ENCODE measurements around the gene CHST6.

Gene CHST6

GRCh38 chr16:75462806-75463205 lies 32.4 kb downstream of the CHST6 start:
- H2BK15ac ChIP-seq (replicated peaks; ENCODE audit: low read depth), result no peak overlapping the region
- no peak overlapping the region for H3K4me3 ChIP-seq (ENCODE audit: low read length)
- no CpG with 5 or more reads among the region's 2 CpGs for WGBS (ENCODE audit: extremely low coverage, insufficient coverage, low lambda C conversion rate)
- H4K8ac ChIP-seq (ENCODE audit: low read depth, low read length), result no peak overlapping the region
- no peak overlapping the region for H4K5ac ChIP-seq (ENCODE audit: low read length)
- no peak for DNase-seq
- H3K4ac ChIP-seq (ENCODE audit: low read depth, low read length), result no peak overlapping the region
- peak overlapping the region; percentile 97 for H3K9ac ChIP-seq (ENCODE audit: low read length)
- H3K4me1 ChIP-seq (ENCODE audit: control insufficient read depth, low read depth, low read length), result peaks cover 2% of the 10 kb centered on the region
- peaks cover 45% of the 10 kb centered on the region for H3K79me2 ChIP-seq (ENCODE audit: control insufficient read depth, insufficient read depth, low read length)
- H2AK5ac ChIP-seq (ENCODE audit: low read length), result no peak overlapping the region
- no peak overlapping the region for H3K56ac ChIP-seq (ENCODE audit: low read length)
- H2BK120ac ChIP-seq (ENCODE audit: low read depth, low read length), result no peak overlapping the region
- no peak overlapping the region for H3K27ac ChIP-seq (ENCODE audit: low read depth, low read length)
- H2BK5ac ChIP-seq (ENCODE audit: low read length), result no peak overlapping the region
- no peak overlapping the region for H3K18ac ChIP-seq (ENCODE audit: low read length)
- no peaks in the 10 kb centered on the region for H3K27me3 ChIP-seq (ENCODE audit: insufficient read depth, low read length, poor library complexity)
- no peaks in the 10 kb centered on the region for H3K36me3 ChIP-seq (ENCODE audit: control insufficient read depth, insufficient read depth, low read length)
- no peak overlapping the region for H3K4me2 ChIP-seq (ENCODE audit: low read length)
- peaks cover 13% of the 10 kb centered on the region for H3K79me1 ChIP-seq (ENCODE audit: low read length)
- H3K23ac ChIP-seq (ENCODE audit: low read length), result no peak overlapping the region

DNA sequence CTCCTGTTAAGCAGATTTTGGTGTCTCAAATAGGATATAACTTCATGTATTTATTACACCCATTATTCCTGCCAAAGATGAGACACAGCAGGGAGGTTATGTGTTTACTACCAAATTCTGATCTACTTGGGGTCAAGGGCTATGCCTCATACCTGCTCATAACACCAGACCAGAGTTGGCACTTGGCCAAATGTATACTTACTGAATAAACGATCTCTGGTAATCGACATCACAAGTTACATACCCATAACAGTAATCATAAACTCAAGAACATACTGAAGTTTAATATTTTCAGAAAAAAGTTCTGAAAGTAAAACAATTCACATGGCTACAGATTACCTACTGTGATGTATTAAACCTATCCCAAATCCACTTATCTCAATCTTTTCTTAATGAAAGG lies 33.7 kb downstream of the CHST6 start:
- no peak overlapping the region for H3K23ac ChIP-seq (ENCODE audit: low read length)
- H3K36me3 ChIP-seq (ENCODE audit: control insufficient read depth, insufficient read depth, low read length), result no peaks in the 10 kb centered on the region
- no peak overlapping the region for H2BK5ac ChIP-seq (ENCODE audit: low read length)
- H3K9ac ChIP-seq (ENCODE audit: low read length), result no peak overlapping the region
- H3K27me3 ChIP-seq (ENCODE audit: insufficient read depth, low read length, poor library complexity), result no peaks in the 10 kb centered on the region
- no peak overlapping the region for H3K4me3 ChIP-seq (ENCODE audit: low read length)
- no peak overlapping the region for H4K5ac ChIP-seq (ENCODE audit: low read length)
- no peak overlapping the region for H3K27ac ChIP-seq (ENCODE audit: low read depth, low read length)
- H2BK120ac ChIP-seq (ENCODE audit: low read depth, low read length), result no peak overlapping the region
- H2BK15ac ChIP-seq (replicated peaks; ENCODE audit: low read depth), result no peak overlapping the region
- H4K8ac ChIP-seq (ENCODE audit: low read depth, low read length), result no peak overlapping the region
- H3K79me2 ChIP-seq (ENCODE audit: control insufficient read depth, insufficient read depth, low read length), result peaks cover 56% of the 10 kb centered on the region
- H3K4me1 ChIP-seq (ENCODE audit: control insufficient read depth, low read depth, low read length), result peaks cover 2% of the 10 kb centered on the region
- no peak overlapping the region for H3K18ac ChIP-seq (ENCODE audit: low read length)
- no peak overlapping the region for H3K4ac ChIP-seq (ENCODE audit: low read depth, low read length)
- H3K4me2 ChIP-seq (ENCODE audit: low read length), result no peak overlapping the region
- no peak overlapping the region for H3K56ac ChIP-seq (ENCODE audit: low read length)
- H3K79me1 ChIP-seq (ENCODE audit: low read length), result peaks cover 14% of the 10 kb centered on the region
- WGBS (ENCODE audit: extremely low coverage, insufficient coverage, low lambda C conversion rate), result no CpG with 5 or more reads among the region's 2 CpGs
- H2AK5ac ChIP-seq (ENCODE audit: low read length), result no peak overlapping the region
- no peak for DNase-seq

- no peak overlapping the region for H3K27ac ChIP-seq (ENCODE audit: low read depth, low read length)
- H4K8ac ChIP-seq (ENCODE audit: low read depth, low read length), result no peak overlapping the region
- H3K4me1 ChIP-seq (ENCODE audit: control insufficient read depth, low read depth, low read length), result peaks cover 2% of the 10 kb centered on the region
- no peak overlapping the region for H4K5ac ChIP-seq (ENCODE audit: low read length)
- H2BK5ac ChIP-seq (ENCODE audit: low read length), result no peak overlapping the region
- no peak overlapping the region for H3K9ac ChIP-seq (ENCODE audit: low read length)
- no peaks in the 10 kb centered on the region for H3K36me3 ChIP-seq (ENCODE audit: control insufficient read depth, insufficient read depth, low read length)
- H2BK120ac ChIP-seq (ENCODE audit: low read depth, low read length), result no peak overlapping the region
- H3K27me3 ChIP-seq (ENCODE audit: insufficient read depth, low read length, poor library complexity), result no peaks in the 10 kb centered on the region
- H3K79me1 ChIP-seq (ENCODE audit: low read length), result peaks cover 18% of the 10 kb centered on the region
- DNase-seq, result peak; percentile 54
- no peak overlapping the region for H2BK15ac ChIP-seq (replicated peaks; ENCODE audit: low read depth)
- H3K79me2 ChIP-seq (ENCODE audit: control insufficient read depth, insufficient read depth, low read length), result peaks cover 60% of the 10 kb centered on the region
- H3K4ac ChIP-seq (ENCODE audit: low read depth, low read length), result no peak overlapping the region
- no peak overlapping the region for H3K4me3 ChIP-seq (ENCODE audit: low read length)
- H2AK5ac ChIP-seq (ENCODE audit: low read length), result no peak overlapping the region
- H3K56ac ChIP-seq (ENCODE audit: low read length), result peak overlapping the region; percentile 40
- WGBS (ENCODE audit: extremely low coverage, insufficient coverage, low lambda C conversion rate), result no CpG with 5 or more reads among the region's 1 CpG
- H3K23ac ChIP-seq (ENCODE audit: low read length), result no peak overlapping the region
- H3K18ac ChIP-seq (ENCODE audit: low read length), result no peak overlapping the region
- H3K4me2 ChIP-seq (ENCODE audit: low read length), result no peak overlapping the region
These were observed 34.8 kb downstream of the CHST6 start for GRCh38 chr16:75460446-75460845.

GRCh38 chr16:75459691-75460090 lies 35.5 kb downstream of the CHST6 start:
- Histone ChIP-seq H3K18ac (ENCODE audit: low read length) (no peak overlapping the region), H3K4me3 (ENCODE audit: low read length) (no peak overlapping the region), H3K4me1 (ENCODE audit: control insufficient read depth, low read depth, low read length) (peaks cover 2% of the 10 kb centered on the region), H3K27ac (ENCODE audit: low read depth, low read length) (no peak overlapping the region), H4K8ac (ENCODE audit: low read depth, low read length) (no peak overlapping the region), H3K36me3 (ENCODE audit: control insufficient read depth, insufficient read depth, low read length) (no peaks in the 10 kb centered on the region), H2BK120ac (ENCODE audit: low read depth, low read length) (no peak overlapping the region), H3K23ac (ENCODE audit: low read length) (no peak overlapping the region), H3K79me2 (ENCODE audit: control insufficient read depth, insufficient read depth, low read length) (peaks cover 64% of the 10 kb centered on the region), H2AK5ac (ENCODE audit: low read length) (no peak overlapping the region), H2BK5ac (ENCODE audit: low read length) (no peak overlapping the region), H2BK15ac (replicated peaks; ENCODE audit: low read depth) (no peak overlapping the region), H3K9ac (ENCODE audit: low read length) (no peak overlapping the region), H4K5ac (ENCODE audit: low read length) (no peak overlapping the region), H3K56ac (ENCODE audit: low read length) (no peak overlapping the region), H3K79me1 (ENCODE audit: low read length) (peaks cover 18% of the 10 kb centered on the region), H3K4me2 (ENCODE audit: low read length) (no peak overlapping the region), H3K27me3 (ENCODE audit: insufficient read depth, low read length, poor library complexity) (no peaks in the 10 kb centered on the region), H3K4ac (ENCODE audit: low read depth, low read length) (no peak overlapping the region)
- DNase-seq, result no peak
- no CpG with 5 or more reads among the region's 4 CpGs for WGBS (ENCODE audit: extremely low coverage, insufficient coverage, low lambda C conversion rate)

DNA sequence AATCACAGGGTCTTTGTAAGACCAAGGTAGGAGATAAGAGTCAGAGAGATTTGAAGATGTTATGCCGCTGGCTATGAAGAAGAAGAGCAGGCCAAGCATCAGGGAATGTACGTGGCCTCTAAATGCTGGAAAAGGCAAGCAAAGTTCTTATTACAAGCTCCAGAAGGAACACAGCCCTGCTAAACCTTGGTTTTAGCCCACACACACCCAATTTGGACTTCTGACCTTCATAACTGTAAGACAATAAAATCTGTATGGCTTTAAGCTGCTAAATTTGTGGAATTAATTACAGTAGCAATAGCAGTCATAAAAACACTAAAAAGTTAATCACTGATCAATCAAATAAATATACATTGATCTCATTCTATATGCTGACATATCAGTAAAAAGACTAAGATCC lies 36.8 kb downstream of the CHST6 start:
- H3K79me2 ChIP-seq (ENCODE audit: control insufficient read depth, insufficient read depth, low read length), result peaks cover 69% of the 10 kb centered on the region
- H3K4me1 ChIP-seq (ENCODE audit: control insufficient read depth, low read depth, low read length), result peaks cover 2% of the 10 kb centered on the region
- H3K27ac ChIP-seq (ENCODE audit: low read depth, low read length), result no peak overlapping the region
- H2BK15ac ChIP-seq (replicated peaks; ENCODE audit: low read depth), result no peak overlapping the region
- H4K8ac ChIP-seq (ENCODE audit: low read depth, low read length), result no peak overlapping the region
- no peak overlapping the region for H4K5ac ChIP-seq (ENCODE audit: low read length)
- no CpG with 5 or more reads among the region's 2 CpGs for WGBS (ENCODE audit: extremely low coverage, insufficient coverage, low lambda C conversion rate)
- no peak for DNase-seq
- H3K27me3 ChIP-seq (ENCODE audit: insufficient read depth, low read length, poor library complexity), result no peaks in the 10 kb centered on the region
- no peak overlapping the region for H3K23ac ChIP-seq (ENCODE audit: low read length)
- H2BK120ac ChIP-seq (ENCODE audit: low read depth, low read length), result no peak overlapping the region
- no peak overlapping the region for H3K4me2 ChIP-seq (ENCODE audit: low read length)
- H3K4ac ChIP-seq (ENCODE audit: low read depth, low read length), result no peak overlapping the region
- H2AK5ac ChIP-seq (ENCODE audit: low read length), result no peak overlapping the region
- no peaks in the 10 kb centered on the region for H3K36me3 ChIP-seq (ENCODE audit: control insufficient read depth, insufficient read depth, low read length)
- H2BK5ac ChIP-seq (ENCODE audit: low read length), result no peak overlapping the region
- no peak overlapping the region for H3K56ac ChIP-seq (ENCODE audit: low read length)
- no peak overlapping the region for H3K18ac ChIP-seq (ENCODE audit: low read length)
- H3K4me3 ChIP-seq (ENCODE audit: low read length), result no peak overlapping the region
- peaks cover 21% of the 10 kb centered on the region for H3K79me1 ChIP-seq (ENCODE audit: low read length)
- H3K9ac ChIP-seq (ENCODE audit: low read length), result no peak overlapping the region

- no CpG with 5 or more reads among the region's 4 CpGs for WGBS (ENCODE audit: extremely low coverage, insufficient coverage, low lambda C conversion rate)
- H3K4me3 ChIP-seq (ENCODE audit: low read length), result no peak overlapping the region
- peaks cover 2% of the 10 kb centered on the region for H3K4me1 ChIP-seq (ENCODE audit: control insufficient read depth, low read depth, low read length)
These were observed 37.2 kb downstream of the CHST6 start for GRCh38 chr16:75458029-75458428.

More at GRCh38 chr16:75458029-75458428, 37.2 kb downstream of the CHST6 start:
- Histone ChIP-seq H2BK15ac (replicated peaks; ENCODE audit: low read depth) (no peak overlapping the region), H3K27me3 (ENCODE audit: insufficient read depth, low read length, poor library complexity) (no peaks in the 10 kb centered on the region), H3K18ac (ENCODE audit: low read length) (no peak overlapping the region), H3K23ac (ENCODE audit: low read length) (no peak overlapping the region), H3K4ac (ENCODE audit: low read depth, low read length) (no peak overlapping the region), H2BK120ac (ENCODE audit: low read depth, low read length) (no peak overlapping the region), H3K9ac (ENCODE audit: low read length) (no peak overlapping the region), H3K79me1 (ENCODE audit: low read length) (peaks cover 21% of the 10 kb centered on the region), H3K4me2 (ENCODE audit: low read length) (no peak overlapping the region), H4K5ac (ENCODE audit: low read length) (no peak overlapping the region), H3K56ac (ENCODE audit: low read length) (no peak overlapping the region), H2AK5ac (ENCODE audit: low read length) (no peak overlapping the region), H3K27ac (ENCODE audit: low read depth, low read length) (no peak overlapping the region), H2BK5ac (ENCODE audit: low read length) (no peak overlapping the region), H3K36me3 (ENCODE audit: control insufficient read depth, insufficient read depth, low read length) (no peaks in the 10 kb centered on the region), H4K8ac (ENCODE audit: low read depth, low read length) (no peak overlapping the region), H3K79me2 (ENCODE audit: control insufficient read depth, insufficient read depth, low read length) (peaks cover 69% of the 10 kb centered on the region)
- no peak for DNase-seq

All from mesendoderm (in vitro differentiated cells).